Upper lobe of left lung (tissue), 4 donors: ENCODE results near the gene TMEM87A.

Experiments
- CTCF ChIP-seq, 6 experiments: fragments of 450-650 bp in 4 of 6; fragments of 200-600 bp in 2 of 6; sonication (generic) in 2 of 6; IDR thresholded peaks; one replicate each; pipeline ENCODE4 v1.5.1; 2016 to 2019; ENCODE audit warnings: antibody characterized with exemption in 6 of 6
- POLR2A ChIP-seq, 4 donors: fragments of 450-650 bp; IDR thresholded peaks; one replicate each; pipeline ENCODE4 v1.5.1; 2016 to 2017; ENCODE audit warnings: antibody characterized with exemption in 4 of 4, mild to moderate bottlenecking in 2 of 4

- TF ChIP-seq CTCF (IDR thresholded peaks at IDR 0.05) (no peak), POLR2A (IDR thresholded peaks at IDR 0.05) (no peak)
Observed at GRCh38 chr15:42273900-42274701, 868 bp upstream of the TMEM87A start.
